ENCODE measurements around the gene NR0B2.

NR0B2 gene

GRCh38 chr1:26894263-26894662, 19.5 kb downstream of the NR0B2 start:
- Histone ChIP-seq H3K9me2 (replicated peaks; ENCODE audit: control insufficient read depth, low read length) (no peaks in the 10 kb centered on the region), H3K36me3 (ENCODE audit: control insufficient read depth, low read length) (peaks cover 39% of the 10 kb centered on the region), H3K79me2 (ENCODE audit: control insufficient read depth, low read length) (peaks cover 29% of the 10 kb centered on the region), H3K4me3 (ENCODE audit: low read length) (no peak overlapping the region), H3F3A (ENCODE audit: control insufficient read depth, insufficient read depth) (peaks cover 6% of the 10 kb centered on the region; the same call in 1 of the 2 replicates), H4K20me1 (ENCODE audit: control insufficient read depth, insufficient read depth, low read depth, low read length) (0 out of 2 replicates have a peak, but pooled peaks cover 3% of the 10 kb centered on the region), H3K9me3 (ENCODE audit: control insufficient read depth, insufficient read depth, low read length) (no peaks in the 10 kb centered on the region), H3K4me2 (ENCODE audit: low read length) (no peak overlapping the region), H3K27me3 (ENCODE audit: control insufficient read depth, low read length) (no peaks in the 10 kb centered on the region), H3K4me1 (ENCODE audit: control insufficient read depth, low read length) (peaks cover 15% of the 10 kb centered on the region), H3K27ac (ENCODE audit: low read depth, low read length) (no peak overlapping the region)
- TF ChIP-seq, protein P1, sequence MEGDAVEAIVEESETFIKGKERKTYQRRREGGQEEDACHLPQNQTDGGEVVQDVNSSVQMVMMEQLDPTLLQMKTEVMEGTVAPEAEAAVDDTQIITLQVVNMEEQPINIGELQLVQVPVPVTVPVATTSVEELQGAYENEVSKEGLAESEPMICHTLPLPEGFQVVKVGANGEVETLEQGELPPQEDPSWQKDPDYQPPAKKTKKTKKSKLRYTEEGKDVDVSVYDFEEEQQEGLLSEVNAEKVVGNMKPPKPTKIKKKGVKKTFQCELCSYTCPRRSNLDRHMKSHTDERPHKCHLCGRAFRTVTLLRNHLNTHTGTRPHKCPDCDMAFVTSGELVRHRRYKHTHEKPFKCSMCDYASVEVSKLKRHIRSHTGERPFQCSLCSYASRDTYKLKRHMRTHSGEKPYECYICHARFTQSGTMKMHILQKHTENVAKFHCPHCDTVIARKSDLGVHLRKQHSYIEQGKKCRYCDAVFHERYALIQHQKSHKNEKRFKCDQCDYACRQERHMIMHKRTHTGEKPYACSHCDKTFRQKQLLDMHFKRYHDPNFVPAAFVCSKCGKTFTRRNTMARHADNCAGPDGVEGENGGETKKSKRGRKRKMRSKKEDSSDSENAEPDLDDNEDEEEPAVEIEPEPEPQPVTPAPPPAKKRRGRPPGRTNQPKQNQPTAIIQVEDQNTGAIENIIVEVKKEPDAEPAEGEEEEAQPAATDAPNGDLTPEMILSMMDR (IDR thresholded peaks at IDR 0.05; ENCODE audit: low read depth, low read length, poor library complexity, severe bottlenecking): no peak
- no peak for TF ChIP-seq EZH2phosphoT487 (IDR thresholded peaks at IDR 0.05; ENCODE audit: borderline replicate concordance, low read length)

- H3K4me2 ChIP-seq (ENCODE audit: low read length): peak overlapping the region; percentile 86
- peaks cover 15% of the 10 kb centered on the region for H3F3A ChIP-seq (ENCODE audit: control insufficient read depth, insufficient read depth)
- peaks cover 64% of the 10 kb centered on the region for H3K36me3 ChIP-seq (ENCODE audit: control insufficient read depth, low read length)
- peak overlapping the region; percentile 61 for H3K27ac ChIP-seq (ENCODE audit: low read depth, low read length)
- peaks cover 21% of the 10 kb centered on the region for H3K4me1 ChIP-seq (ENCODE audit: control insufficient read depth, low read length)
- 0 out of 2 replicates have a peak, but pooled peaks cover 9% of the 10 kb centered on the region for H4K20me1 ChIP-seq (ENCODE audit: control insufficient read depth, insufficient read depth, low read depth, low read length)
- TF ChIP-seq, protein P1 (IDR thresholded peaks at IDR 0.05; ENCODE audit: low read depth, low read length, poor library complexity, severe bottlenecking): no peak
- TF ChIP-seq EZH2phosphoT487 (IDR thresholded peaks at IDR 0.05; ENCODE audit: borderline replicate concordance, low read length): no peak
- H3K79me2 ChIP-seq (ENCODE audit: control insufficient read depth, low read length): peaks cover 31% of the 10 kb centered on the region
- H3K4me3 ChIP-seq (ENCODE audit: low read length): peak overlapping the region; percentile 93
- H3K9me2 ChIP-seq (replicated peaks; ENCODE audit: control insufficient read depth, low read length): no peaks in the 10 kb centered on the region
- no peaks in the 10 kb centered on the region for H3K27me3 ChIP-seq (ENCODE audit: control insufficient read depth, low read length)
- no peaks in the 10 kb centered on the region for H3K9me3 ChIP-seq (ENCODE audit: control insufficient read depth, insufficient read depth, low read length)
Observed at GRCh38 chr1:26890467-26890796, 23.3 kb downstream of the NR0B2 start.

- Histone ChIP-seq H3K4me1 (ENCODE audit: control insufficient read depth, low read length) (peaks cover 21% of the 10 kb centered on the region), H3K36me3 (ENCODE audit: control insufficient read depth, low read length) (peaks cover 68% of the 10 kb centered on the region), H3K27me3 (ENCODE audit: control insufficient read depth, low read length) (no peaks in the 10 kb centered on the region), H3K79me2 (ENCODE audit: control insufficient read depth, low read length) (peaks cover 30% of the 10 kb centered on the region), H3F3A (ENCODE audit: control insufficient read depth, insufficient read depth) (peaks cover 15% of the 10 kb centered on the region), H3K4me2 (ENCODE audit: low read length) (peak within 1 kb of the TSS; percentile 86), H4K20me1 (ENCODE audit: control insufficient read depth, insufficient read depth, low read depth, low read length) (0 out of 2 replicates have a peak, but pooled peaks cover 9% of the 10 kb centered on the region), H3K4me3 (ENCODE audit: low read length) (peak within 1 kb of the TSS; percentile 93), H3K27ac (ENCODE audit: low read depth, low read length) (peak within 1 kb of the TSS; percentile 61), H3K9me3 (ENCODE audit: control insufficient read depth, insufficient read depth, low read length) (no peaks in the 10 kb centered on the region), H3K9me2 (replicated peaks; ENCODE audit: control insufficient read depth, low read length) (no peaks in the 10 kb centered on the region)
- TF ChIP-seq EZH2phosphoT487 (IDR thresholded peaks at IDR 0.05; ENCODE audit: borderline replicate concordance, low read length): no peak
- TF ChIP-seq, protein P1 (IDR thresholded peaks at IDR 0.05; ENCODE audit: low read depth, low read length, poor library complexity, severe bottlenecking): no peak
Observed at GRCh38 chr1:26889551-26890466, 24.0 kb downstream of the NR0B2 start, which contains the start of gene GPN2. Gene GPN2, minus strand, starts transcription at chr1:26890283. Its CDS starts 187 bp downstream, at chr1:26890096.

Measured in DOHH2 (cell line).